ENCODE results near the gene IFIT3.

DNA sequence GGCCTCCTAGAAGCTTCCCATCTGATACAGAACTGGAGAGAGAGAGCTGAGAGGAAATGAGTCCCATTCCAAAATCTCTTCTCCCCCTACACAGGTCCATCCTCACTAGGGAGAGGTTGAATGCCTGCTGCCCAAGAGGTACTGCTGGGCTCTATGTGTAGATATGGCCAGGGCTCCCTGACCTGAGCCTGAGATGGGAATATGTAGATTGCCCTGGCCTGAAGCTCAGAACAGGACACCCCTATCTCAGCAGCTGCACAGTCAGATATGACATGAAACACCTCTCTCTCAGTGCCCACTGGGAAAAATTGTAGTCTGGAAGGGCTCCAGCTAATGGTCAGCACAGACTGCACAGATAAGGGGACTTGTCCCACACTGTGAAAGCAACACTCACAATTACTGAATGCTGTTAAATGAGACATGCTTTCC is 46.9 kb downstream of the IFIT3 start:
- no peak for TF ChIP-seq CTCF (IDR thresholded peaks at IDR 0.05)
- no peak for TF ChIP-seq EP300 (IDR thresholded peaks at IDR 0.05)
- TF ChIP-seq POLR2A (IDR thresholded peaks at IDR 0.05), result no peak
